Stimulated activated CD8-positive, alpha-beta memory T cell treated with anti-CD3 and anti-CD28 coated beads, Interleukin-4, amount 100 ng/mL, for 1 hour (primary cell): ENCODE measurements around the gene TMEM132A.
A peak's percentile ranks its signal among the peaks of the same experiment; 100 is the strongest.

Experiments used
- DNase-seq, 2 donors: peaks; one replicate each; pipeline ENCODE4 v3.0.0-alpha.2; 2020; ENCODE audit warnings: low read depth in 2 of 2, low spot score in 1 of 2

Gene TMEM132A

GRCh38 chr11:60985501-60985900, 61.2 kb downstream of the TMEM132A start:
- no peak for DNase-seq

GRCh38 chr11:60985991-60986915, 62.0 kb downstream of the TMEM132A start:
- DNase-seq: peak; percentile 58 to 76
